Airway epithelial cell (primary cell): ENCODE measurements around the gene CCL1. TPM values are rescaled to one million over a fixed set of nuclear protein-coding genes. Genes with fewer than 3 reads are reported as not detected.

Experiments used
- total RNA-seq: library from RNA; depleted of rRNA; stranded (reverse); fragments of >200 nt; gene quantifications from 2 replicates; pipeline ENCODE4 v1.2.3, GENCODE V29; 2015

The CCL1 gene, protein sequence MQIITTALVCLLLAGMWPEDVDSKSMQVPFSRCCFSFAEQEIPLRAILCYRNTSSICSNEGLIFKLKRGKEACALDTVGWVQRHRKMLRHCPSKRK
- not detected in 2 replicates for total RNA-seq

GRCh38 chr17:34363183-34363661 is at the start of gene CCL1:
TSS of gene CCL1 (minus strand) at chr17:34363233. CDS start at chr17:34363161, 72 bp downstream.

GRCh38 chr17:34356194-34356593 is 6.8 kb downstream of the CCL1 start, which contains the start of gene CCL13:
TSS of gene CCL13 (plus strand) at chr17:34356480. CDS start at chr17:34356527, 47 bp downstream.

DNA sequence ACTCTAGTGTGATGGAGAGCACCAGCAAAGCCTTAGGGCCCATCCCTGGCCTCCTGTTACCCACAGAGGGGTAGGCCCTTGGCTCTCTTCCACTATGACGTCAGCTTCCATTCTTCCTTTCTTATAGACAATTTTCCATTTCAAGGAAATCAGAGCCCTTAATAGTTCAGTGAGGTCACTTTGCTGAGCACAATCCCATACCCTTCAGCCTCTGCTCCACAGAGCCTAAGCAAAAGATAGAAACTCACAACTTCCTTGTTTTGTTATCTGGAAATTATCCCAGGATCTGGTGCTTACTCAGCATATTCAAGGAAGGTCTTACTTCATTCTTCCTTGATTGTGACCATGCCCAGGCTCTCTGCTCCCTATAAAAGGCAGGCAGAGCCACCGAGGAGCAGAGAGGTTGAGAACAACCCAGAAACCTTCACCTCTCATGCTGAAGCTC is 44.0 kb downstream of the CCL1 start, which contains the start of gene CCL8:
Gene CCL8 (plus strand): TSS at position 397 of the 445 bp plus-strand sequence. CDS start 67 bp downstream, outside the sequence.

Other genes with a start within 250 kb of the CCL1 start
- gene CCL2, start 107.9 kb downstream of the CCL1 start, total RNA-seq: 0.23 TPM in 1 of 2 replicates, not detected in the other
- gene CCL7, start 93.0 kb downstream of the CCL1 start, total RNA-seq: not detected in 2 replicates
- gene CCL11, start 77.5 kb downstream of the CCL1 start, total RNA-seq: not detected in 2 replicates
- not detected in 2 replicates for gene CCL8, start 43.8 kb downstream of the CCL1 start, total RNA-seq
- not detected in 2 replicates for gene CCL13, start 6.8 kb downstream of the CCL1 start, total RNA-seq
- not detected in 2 replicates for gene TMEM132E, start 216.3 kb upstream of the CCL1 start, total RNA-seq